Liver (tissue), 3 donors: ENCODE data around the gene ANGPT4.

Source experiments
- ATF3 ChIP-seq: IDR thresholded peaks from 2 replicates; pipeline ENCODE4 v1.6.1; 2016; ENCODE audit warnings: antibody characterized with exemption
- CTCF ChIP-seq: fragments of 150-350 bp; IDR thresholded peaks from 2 replicates; pipeline ENCODE4 v1.5.1; 2017; ENCODE audit warnings: improper control_type of control experiment, low read depth, low read length; ENCODE audit not compliant: missing input control
- EGR1 ChIP-seq, 2 donors: IDR thresholded peaks; 2 replicates each; pipeline ENCODE4 v1.6.1; 2016 to 2018; ENCODE audit warnings: antibody characterized with exemption in 2 of 2, low read depth in 2 of 2
- FOXA1 ChIP-seq: IDR thresholded peaks from 2 replicates; pipeline ENCODE4 v1.6.1; 2016; ENCODE audit warnings: antibody characterized with exemption
- GABPA ChIP-seq, 2 donors: IDR thresholded peaks in 1 of 2; conservative IDR thresholded peaks in 1 of 2; 2 replicates each; pipeline ENCODE4 v1.6.1; 2016; ENCODE audit warnings: antibody characterized with exemption in 2 of 2, mild to moderate bottlenecking in 1 of 2, moderate library complexity in 1 of 2
- JUND ChIP-seq, 2 donors: IDR thresholded peaks; 2 replicates each; pipeline ENCODE4 v1.6.1; 2016; ENCODE audit warnings: antibody characterized with exemption in 2 of 2
- MAX ChIP-seq: IDR thresholded peaks from 2 replicates; pipeline ENCODE4 v1.6.1; 2016; ENCODE audit warnings: antibody characterized with exemption
- RXRA ChIP-seq, 2 donors: IDR thresholded peaks; 2 replicates each; pipeline ENCODE4 v1.6.1; 2017 to 2018; ENCODE audit warnings: antibody characterized with exemption in 2 of 2, mild to moderate bottlenecking in 1 of 2
- SP1 ChIP-seq: IDR thresholded peaks from 2 replicates; pipeline ENCODE4 v1.6.1; 2018; ENCODE audit warnings: antibody characterized with exemption, mild to moderate bottlenecking
- YY1 ChIP-seq: IDR thresholded peaks from 2 replicates; pipeline ENCODE4 v1.6.1; 2016; ENCODE audit warnings: antibody characterized with exemption, mild to moderate bottlenecking
- ZBTB33 ChIP-seq: IDR thresholded peaks from 2 replicates; pipeline ENCODE4 v1.6.1; 2016; ENCODE audit warnings: antibody characterized with exemption
- donor health status: healthy.
- donor health status: healthy.

GRCh38 chr20:836190-836589 is 79.9 kb downstream of the ANGPT4 start:
- TF ChIP-seq CTCF: no peak
- no peak for TF ChIP-seq ATF3
- TF ChIP-seq JUND (IDR thresholded peaks at IDR 0.05): no peak
- no peak for TF ChIP-seq FOXA1
- TF ChIP-seq MAX: no peak
- no peak for TF ChIP-seq EGR1 (IDR thresholded peaks at IDR 0.05; ENCODE audit: low read depth in 2 of 2)
- TF ChIP-seq YY1: no peak
- no peak for TF ChIP-seq SP1
- TF ChIP-seq RXRA (IDR thresholded peaks at IDR 0.05): no peak
- TF ChIP-seq GABPA (IDR thresholded peaks at IDR 0.05 in 1 of 2, conservative IDR thresholded peaks at IDR 0.05 in 1 of 2): no peak
- no peak for TF ChIP-seq ZBTB33
